NCI-H1417 treated with DMSO at 0.1 percent for 48 hours (cell line): ENCODE results near the gene CRACR2A.

Source experiments
- DNase-seq: peaks from one replicate; lab custom pipeline; 2025; lab: John Stamatoyannopoulos, UW

Gene CRACR2A

GRCh38 chr12:3615862-3616261 is 137.0 kb downstream of the CRACR2A start:
- DNase-seq, result no peak

DNA sequence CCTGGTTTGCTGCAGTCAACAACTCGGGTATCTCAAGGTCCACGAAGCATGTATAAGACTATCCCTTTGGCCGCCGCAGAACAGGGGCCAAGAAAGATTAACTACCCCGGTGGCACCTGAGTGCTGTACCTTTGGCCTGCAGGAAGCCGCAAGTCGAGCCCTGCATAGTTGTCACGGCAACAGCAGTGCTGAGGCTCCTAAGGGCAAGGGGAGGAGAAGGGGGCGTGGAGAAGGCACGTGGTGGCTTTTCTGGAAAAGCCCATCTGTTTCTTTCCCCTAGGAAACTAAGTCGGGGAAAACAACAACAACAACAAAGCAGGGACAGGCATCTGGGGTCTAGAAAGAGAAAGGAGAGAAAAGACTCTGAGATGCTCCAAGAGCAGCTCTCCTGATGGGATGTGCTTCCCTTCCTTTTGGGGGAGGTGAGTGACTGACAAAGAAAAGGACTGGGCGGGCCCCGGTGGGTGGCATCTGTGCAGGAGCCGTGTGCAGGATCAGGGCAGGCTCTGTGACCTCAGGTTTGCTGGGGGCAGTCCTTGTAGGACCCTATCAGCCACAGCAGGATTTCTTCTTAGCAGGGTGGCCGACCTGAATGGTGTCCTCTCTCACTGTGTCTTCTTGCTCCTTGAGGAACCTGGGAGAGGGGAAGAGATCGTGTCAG is 138.0 kb downstream of the CRACR2A start:
- no peak for DNase-seq

- no peak for DNase-seq
Measured at GRCh38 chr12:3613641-3614395, 139.1 kb downstream of the CRACR2A start.

- no peak for DNase-seq
Measured at GRCh38 chr12:3611860-3612703, 140.8 kb downstream of the CRACR2A start.

DNA sequence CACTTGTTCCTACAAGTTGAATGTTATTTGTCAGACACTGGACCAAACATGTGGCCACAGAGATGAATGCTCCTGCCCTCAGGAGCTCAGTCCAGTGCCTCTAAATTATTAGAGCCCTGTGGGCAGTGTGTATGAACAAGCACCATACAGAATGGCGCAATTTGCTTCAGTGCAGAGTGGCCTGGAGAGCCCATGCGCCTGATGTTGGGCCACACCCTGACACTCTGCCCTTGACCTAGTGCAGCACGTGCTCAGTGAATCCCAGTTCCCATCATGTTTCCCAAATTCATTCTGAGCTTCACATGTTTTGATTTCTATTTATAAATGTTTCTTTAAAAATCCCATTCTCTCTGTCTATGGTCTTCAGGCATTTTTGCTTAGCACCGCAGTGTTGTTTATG is 145.1 kb downstream of the CRACR2A start:
- DNase-seq, result no peak

DNA sequence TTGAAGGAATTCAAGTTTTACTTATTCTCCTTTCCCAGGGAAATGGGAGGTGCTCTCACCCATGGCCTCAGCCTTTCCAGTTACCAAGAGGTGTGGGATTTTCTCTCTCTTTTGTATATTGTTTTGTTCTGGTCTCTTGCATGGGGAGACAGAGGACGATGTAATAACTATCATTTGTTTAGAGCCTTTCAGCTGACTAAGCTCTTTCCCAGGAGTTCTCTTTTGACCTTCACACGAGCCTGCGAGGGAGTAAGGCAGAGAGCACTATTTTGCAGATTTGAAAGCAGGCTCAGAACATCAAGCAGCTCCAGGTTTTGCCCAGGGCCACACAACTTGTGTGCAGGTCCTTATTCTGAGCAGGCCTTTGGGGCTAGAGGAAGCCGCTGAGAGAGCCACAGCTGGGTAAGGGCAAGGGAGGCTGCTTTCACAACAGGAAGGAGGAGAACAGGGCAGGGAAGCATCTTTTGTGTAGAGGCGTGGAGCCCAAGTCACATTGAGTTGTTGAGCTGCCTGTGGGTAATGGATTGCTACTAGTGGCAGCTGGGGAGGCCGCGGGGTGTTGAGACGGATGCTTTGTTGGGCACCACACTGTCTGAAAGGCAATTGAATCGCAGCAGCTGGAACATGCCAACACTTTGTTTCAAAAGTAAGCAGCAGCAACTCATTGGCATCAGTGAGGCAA is 145.7 kb downstream of the CRACR2A start:
- no peak for DNase-seq

GRCh38 chr12:3606128-3606527 is 146.8 kb downstream of the CRACR2A start:
- DNase-seq, result no peak

DNA sequence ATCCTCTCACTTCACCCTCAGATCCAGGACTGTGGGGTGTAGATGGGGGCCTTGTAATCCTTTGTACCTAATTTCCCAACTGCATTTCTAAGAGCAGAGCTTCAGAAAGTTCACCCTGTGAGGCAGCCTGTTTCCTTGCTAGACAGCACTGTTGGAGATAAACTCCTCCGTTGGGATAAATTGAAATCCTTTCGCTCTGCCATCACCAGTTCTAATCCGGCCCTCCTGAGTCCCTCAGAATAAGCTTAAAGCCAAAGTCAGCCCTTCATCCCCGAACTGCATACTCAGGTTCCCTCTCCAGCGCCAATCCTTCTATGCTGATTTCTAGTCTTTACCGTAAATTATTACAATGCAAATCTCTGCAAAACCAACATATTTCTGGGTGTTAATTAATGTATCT is 147.2 kb downstream of the CRACR2A start:
- DNase-seq, result no peak

DNA sequence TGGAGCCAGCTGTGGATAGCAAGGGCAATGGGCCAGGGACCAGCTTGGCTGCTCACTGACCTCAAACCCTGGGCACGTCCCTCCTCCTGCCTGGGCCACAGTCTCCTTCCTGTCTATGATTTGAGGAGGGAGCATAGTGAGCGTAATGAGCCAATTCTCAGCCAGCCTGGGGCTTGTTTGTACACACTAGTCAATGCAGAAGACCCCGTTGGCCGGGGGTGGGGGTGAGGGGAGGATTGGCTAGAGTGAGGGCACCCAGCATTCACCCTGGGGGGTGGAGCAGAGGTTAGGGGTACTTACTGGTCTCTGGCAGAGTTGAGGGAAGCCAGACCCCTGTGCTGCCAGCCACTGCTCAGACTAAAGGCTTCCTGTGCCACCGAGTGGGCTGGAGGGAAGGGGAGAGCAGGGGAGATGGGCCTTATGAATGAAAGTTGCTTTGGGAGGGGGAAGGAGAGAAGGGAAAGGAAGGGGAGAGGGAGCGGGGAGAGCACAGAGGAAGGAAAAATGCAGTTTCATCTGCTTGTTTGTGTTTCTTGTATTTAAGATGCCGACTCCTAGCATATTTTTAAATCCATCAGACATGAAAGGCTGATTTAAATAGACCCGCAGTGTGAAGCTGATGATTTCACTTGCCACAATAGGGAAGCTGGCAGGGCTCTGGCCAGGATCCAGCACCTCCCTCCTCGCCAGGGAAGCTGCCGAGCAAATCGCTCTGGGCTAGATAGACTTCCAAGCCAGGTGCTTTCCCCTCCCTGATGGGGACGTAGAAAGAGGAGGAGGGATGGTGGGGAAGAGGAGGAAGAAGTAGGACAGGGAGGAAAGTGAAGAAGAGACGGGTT is 147.9 kb downstream of the CRACR2A start:
- peak; percentile 78 for DNase-seq

DNA sequence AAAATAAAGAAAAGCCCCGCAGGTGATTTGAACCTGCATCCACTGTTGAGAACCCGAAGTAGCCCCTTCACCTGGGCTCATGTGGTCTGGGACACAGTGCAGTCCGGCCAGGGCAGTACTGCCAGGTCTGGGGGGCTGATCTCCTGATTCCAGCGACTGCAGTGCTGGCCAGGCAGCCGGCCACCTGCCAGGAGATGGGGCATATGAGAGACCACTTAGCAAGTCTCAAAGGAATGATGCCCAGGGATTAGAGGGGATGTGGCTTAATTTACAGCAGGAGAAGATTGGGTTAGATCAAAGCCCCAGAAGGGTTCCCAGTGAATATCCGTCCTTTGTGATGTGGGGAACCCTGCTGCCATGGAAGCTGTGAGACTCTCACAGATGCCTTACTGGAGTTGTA is 148.6 kb downstream of the CRACR2A start:
- DNase-seq, result no peak

GRCh38 chr12:3603576-3603975 is 149.3 kb downstream of the CRACR2A start:
- no peak for DNase-seq

GRCh38 chr12:3602488-3602887 is 150.4 kb downstream of the CRACR2A start:
- DNase-seq, result no peak

DNA sequence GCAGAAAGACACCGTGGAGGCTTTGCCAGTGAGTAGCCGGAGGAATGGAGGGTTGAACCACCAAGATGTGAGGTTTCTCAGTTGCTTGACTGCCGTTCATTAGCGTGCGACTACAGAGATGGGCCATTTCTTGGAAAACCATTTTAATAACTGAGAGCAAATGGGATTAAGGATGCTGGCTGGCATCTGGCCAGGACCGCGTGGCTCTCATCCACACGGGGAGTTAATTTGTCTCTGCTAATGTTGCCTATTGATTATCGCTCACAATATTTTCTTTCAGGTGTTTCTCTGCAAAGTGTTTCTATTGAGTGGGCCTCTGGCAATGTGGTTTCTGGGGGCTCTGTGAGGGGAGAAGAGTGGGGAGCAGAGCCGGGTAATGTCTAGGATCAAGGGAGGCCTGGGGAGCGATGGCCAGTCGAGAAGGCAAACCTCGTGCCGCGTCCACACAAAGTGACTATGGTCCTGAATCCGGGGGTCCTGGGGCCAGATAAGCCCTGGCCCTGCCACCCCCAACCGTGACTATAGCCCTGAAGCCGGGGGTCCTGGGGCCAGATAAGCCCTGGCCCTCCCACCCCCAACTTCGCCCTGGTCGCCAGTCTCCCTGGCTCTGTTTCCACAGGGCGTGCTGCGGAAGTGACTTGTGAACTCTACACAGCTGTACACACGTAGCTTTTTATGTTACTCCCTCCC is 151.3 kb downstream of the CRACR2A start:
- no peak for DNase-seq

DNA sequence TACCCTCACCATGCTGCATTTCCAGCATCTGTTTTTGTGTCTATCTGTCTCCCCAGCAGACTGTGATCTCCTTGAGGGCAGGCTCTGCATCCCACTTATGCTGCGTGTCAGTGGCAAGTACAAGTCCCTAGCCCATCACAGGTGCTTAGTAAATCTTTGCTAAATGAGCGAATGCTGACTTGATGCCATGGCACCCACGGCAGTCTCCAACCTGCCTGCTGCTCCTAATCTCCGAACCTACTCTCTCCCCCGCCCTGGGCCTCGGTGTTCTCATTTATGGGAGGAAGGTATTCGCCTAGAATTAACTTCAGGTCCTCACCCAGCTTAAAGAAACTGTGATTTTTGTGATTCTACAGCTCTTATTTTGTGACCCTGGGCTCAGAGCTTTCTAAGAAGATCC is 152.0 kb downstream of the CRACR2A start:
- no peak for DNase-seq

- DNase-seq, result no peak
Measured at GRCh38 chr12:3600039-3600720, 152.7 kb downstream of the CRACR2A start.

GRCh38 chr12:3598896-3599860 is 153.7 kb downstream of the CRACR2A start:
- DNase-seq, result no peak

GRCh38 chr12:3597526-3598210 is 155.2 kb downstream of the CRACR2A start:
- DNase-seq, result no peak

DNA sequence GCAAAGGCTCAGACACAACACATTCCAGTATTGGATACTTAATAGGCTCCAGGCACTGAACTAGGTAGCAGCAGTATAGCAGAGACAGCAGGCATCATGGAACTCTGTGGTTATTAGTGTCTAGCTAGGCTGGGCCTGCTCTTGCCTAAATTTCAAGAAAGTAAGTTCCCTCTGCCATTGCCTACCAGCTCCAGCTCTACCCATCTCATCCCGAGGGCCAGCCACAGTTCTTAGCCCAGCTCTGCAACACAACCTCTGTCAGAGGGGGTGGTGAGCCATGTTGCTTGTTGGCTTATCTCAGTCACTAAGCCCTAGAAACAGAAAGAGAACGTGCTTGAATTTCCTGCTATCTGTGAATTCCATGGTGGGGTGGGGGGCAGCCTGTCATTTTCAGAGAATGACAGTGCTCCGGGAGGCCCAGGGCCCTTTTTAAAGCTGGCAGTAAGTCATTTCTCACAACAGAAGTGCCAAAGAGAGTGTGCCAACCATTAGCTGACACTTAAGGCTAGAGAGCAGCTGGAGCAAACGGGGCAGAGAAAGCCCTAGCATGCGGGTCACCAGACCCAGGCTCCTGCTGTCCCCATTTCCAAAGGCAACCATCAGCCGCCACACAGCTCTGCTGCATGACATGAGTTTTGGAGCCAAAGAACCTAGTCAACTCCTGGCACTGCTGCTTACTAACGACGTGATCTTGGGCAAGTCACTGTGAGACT is 156.1 kb downstream of the CRACR2A start:
- DNase-seq, result no peak
